K562 (cell line): Measurements from ENCODE around the gene LRFN4. TPM values are rescaled to one million over a fixed set of nuclear protein-coding genes. Genes with fewer than 3 reads are reported as not detected.

Experiments
- ATAC-seq: fragments of 200-7000 bp; cut with Tn5 transposase; 3 replicates; pipeline ENCODE4 v1.9.1; 2020; ENCODE audit warnings: moderate library complexity
- BruUV-seq: library from RNA; stranded (reverse); fragments of 400-500 nt; replicated peaks from 2 replicates; lab custom pipeline; 2021; lab: Mats Ljungman, UMichigan
- CTCF ChIA-PET: fragments of 300-600 bp; formaldehyde crosslinking; extraction: SDS; loops from one replicate; lab custom pipeline; 2021; ENCODE audit warnings: low intra/inter-chr PET ratio; lab: Yijun Ruan, JAX
- POLR2A ChIA-PET: fragments of 300-600, 350-650 bp; sonication (Branson Sonifier 250); formaldehyde crosslinking; extraction: SDS; loops from one replicate; lab custom pipeline; 2021; ENCODE audit warnings: antibody characterized with exemption, inconsistent platforms; lab: Yijun Ruan, JAX
- DNase-seq, 4 experiments: peaks; one replicate each; pipeline versions ENCODE4 v3.0.0 to v3.0.0-alpha.2; 2011 to 2018; ENCODE audit warnings: low spot score in 3 of 4, mixed read lengths in 3 of 4; ENCODE audit errors: extremely low read depth in 1 of 4
- FAIRE-seq: peaks from 2 replicates; lab custom pipeline; 2011; peaks lifted over from hg19 to GRCh38; lab: Jason Lieb, UNC
- H2AFZ ChIP-seq: 2 replicates; pipeline ENCODE4 v1.6.0; 2011; ENCODE audit warnings: low read depth, low read length, control low read depth, inconsistent platforms
- H3K27ac ChIP-seq: fragments of 200-600 bp; 3 replicates; pipeline ENCODE4 v1.8.0; 2011; ENCODE audit warnings: low read depth, mild to moderate bottlenecking, control low read depth, inconsistent platforms, low read length, moderate library complexity, mixed read lengths; ENCODE audit errors: extremely low read depth
- H3K27me3 ChIP-seq, 2 experiments: fragments of 300-600 bp in 1 of 2; 2 replicates in 1 of 2; 3 replicates in 1 of 2; pipeline versions ENCODE4 v1.6.0 to v1.8.0; 2011; ENCODE audit warnings: inconsistent platforms in 2 of 2, low read length in 2 of 2, mild to moderate bottlenecking in 1 of 2, mixed read lengths in 1 of 2, moderate library complexity in 1 of 2; ENCODE audit not compliant: control insufficient read depth in 2 of 2, insufficient read depth in 2 of 2
- H3K36me3 ChIP-seq: fragments of 300-600 bp; 3 replicates; pipeline ENCODE4 v1.8.0; 2011; ENCODE audit warnings: mild to moderate bottlenecking, low read length, inconsistent platforms; ENCODE audit not compliant: control insufficient read depth, insufficient read depth
- H3K4me1 ChIP-seq, 2 experiments: fragments of 200-600 bp in 1 of 2; replicated peaks in 1 of 2; 2 replicates in 1 of 2; 3 replicates in 1 of 2; pipeline versions ENCODE4 v1.5.1 to v1.8.0; 2011; ENCODE audit warnings: inconsistent platforms in 2 of 2, low read length in 2 of 2, mild to moderate bottlenecking in 1 of 2, mixed read lengths in 1 of 2, moderate library complexity in 1 of 2; ENCODE audit not compliant: control insufficient read depth in 2 of 2, insufficient read depth in 2 of 2
- H3K4me2 ChIP-seq: 2 replicates; pipeline ENCODE4 v1.6.1; 2011; ENCODE audit warnings: low read length, control low read depth, inconsistent platforms, mixed read lengths; ENCODE audit not compliant: insufficient read depth
- H3K4me3 ChIP-seq: fragments of 200-600 bp; sonication (generic), shearing (Covaris generic); 2 replicates; pipeline ENCODE4 v1.5.1; 2016; ENCODE audit warnings: control low read depth, inconsistent platforms
- H3K79me2 ChIP-seq: fragments of 200-600 bp; 3 replicates; pipeline ENCODE4 v1.8.0; 2011; ENCODE audit warnings: low read length, inconsistent platforms; ENCODE audit not compliant: control insufficient read depth, insufficient read depth
- H3K9ac ChIP-seq, 2 experiments: 2 replicates each; pipeline versions ENCODE4 v1.6.0 to v1.6.1; 2011; ENCODE audit warnings: low read depth in 2 of 2, low read length in 2 of 2, control low read depth in 1 of 2, inconsistent platforms in 1 of 2, mild to moderate bottlenecking in 1 of 2, mixed read lengths in 1 of 2; ENCODE audit not compliant: insufficient read depth in 1 of 2
- H3K9me1 ChIP-seq: one replicate; pipeline ENCODE4 v1.6.0; 2011; ENCODE audit warnings: inconsistent platforms, mild to moderate bottlenecking, low read length, moderate library complexity; ENCODE audit not compliant: control insufficient read depth, insufficient read depth
- H3K9me3 ChIP-seq: replicated peaks from 2 replicates; pipeline ENCODE4 v1.5.1; 2011; ENCODE audit warnings: low read depth, low read length, inconsistent platforms; ENCODE audit not compliant: control insufficient read depth, insufficient read depth
- H4K20me1 ChIP-seq: replicated peaks from 2 replicates; pipeline ENCODE4 v1.6.1; 2011; ENCODE audit warnings: low read length, inconsistent platforms, mixed read lengths; ENCODE audit not compliant: control insufficient read depth, insufficient read depth
- CAMTA2 ChIP-seq: fragments of 250-450 bp; sonication (Bioruptor Pico); conservative IDR thresholded peaks from 2 replicates; pipeline ENCODE4 v1.5.1; 2022
- FIP1L1 ChIP-seq: fragments of 200-400 bp; formaldehyde crosslinking; IDR thresholded peaks from 2 replicates; pipeline ENCODE4 v1.6.1; 2018; ENCODE audit warnings: mild to moderate bottlenecking, low read depth, low read length; ENCODE audit not compliant: poor library complexity, severe bottlenecking
- FOXA3 ChIP-seq, 2 experiments: fragments of 450-650 bp in 1 of 2; sonication (generic) in 1 of 2; formaldehyde crosslinking; IDR thresholded peaks in 1 of 2; conservative IDR thresholded peaks in 1 of 2; 2 replicates each; pipeline versions ENCODE4 v1.4.0 to v1.8.0; 2020 to 2022; ENCODE audit warnings: mild to moderate bottlenecking in 2 of 2, missing genetic modification reagents in 1 of 2
- ILK ChIP-seq: fragments of 450-650 bp; IDR thresholded peaks from 2 replicates; pipeline ENCODE4 v1.6.1; 2016; ENCODE audit warnings: missing genetic modification characterization, low read depth, mild to moderate bottlenecking, missing compliant biosample characterization, moderate library complexity, borderline replicate concordance
- KDM1A ChIP-seq, 2 experiments: fragments of 450-650 bp; IDR thresholded peaks; 2 replicates each; pipeline ENCODE4 v1.6.1; 2016; ENCODE audit warnings: mild to moderate bottlenecking in 2 of 2
- RBFOX2 ChIP-seq: fragments of 200-400 bp; formaldehyde crosslinking; IDR thresholded peaks from 2 replicates; pipeline ENCODE4 v1.6.1; 2017; ENCODE audit warnings: low read depth, mild to moderate bottlenecking, low read length, moderate library complexity
- ZBTB1 ChIP-seq: sonication (generic); formaldehyde crosslinking; IDR thresholded peaks from 2 replicates; pipeline ENCODE4 v1.8.1; 2023; ENCODE audit warnings: missing genetic modification reagents, low read depth, mild to moderate bottlenecking, borderline replicate concordance
- ZNF174 ChIP-seq: fragments of 250-450 bp; sonication (Bioruptor Pico); IDR thresholded peaks from 2 replicates; pipeline ENCODE4 v1.4.0; 2020; ENCODE audit warnings: mild to moderate bottlenecking
- ZNF592 ChIP-seq: fragments of 450-650 bp; IDR thresholded peaks from 2 replicates; pipeline ENCODE4 v1.6.1; 2017; ENCODE audit warnings: antibody characterized with exemption, mild to moderate bottlenecking
- WGBS: fragments of 100-300 bp; shearing (Covaris generic); methylation state at CpG from one replicate; pipeline ENCODE4 v1.1.6; 2016; ENCODE audit warnings: low coverage, mixed read lengths; ENCODE audit not compliant: insufficient coverage; ENCODE audit errors: missing lambda C conversion rate; 5-methylcytosine and 5-hydroxymethylcytosine counted together
- in situ Hi-C: fragments of 300-500 bp; cut with MboI; formaldehyde crosslinking; loops from 4 replicates; pipeline ENCODE4 v1.15.0; 2018; ENCODE audit warnings: inconsistent platforms, mixed read lengths
- intact Hi-C: fragments of 100-400 bp; cut with micrococcal nuclease; formaldehyde crosslinking; loops from 2 replicates; pipeline ENCODE4 v1.14.2; 2022
- polyA plus RNA-seq, 8 experiments: library from polyadenylated mRNA; depleted of rRNA in 4 of 8; stranded (reverse) in 5 of 8; unstranded in 3 of 8; fragments of >200 nt; fragmentation: Nextera tagmentation in 2 of 8; fragmentation: Illumina TruSeq in 1 of 8; extraction: Ambion mirVana in 2 of 8; extraction: Trizol in 1 of 8; gene quantifications; 2 replicates each; pipeline versions ENCODE4 v1.2.1 to v1.2.3, GENCODE V29; 2011 to 2014; ENCODE audit warnings: inconsistent platforms in 1 of 8, missing spikeins in 1 of 8
- total RNA-seq, 7 experiments: library from RNA; depleted of rRNA in 6 of 7; stranded (reverse); fragments of >200 nt in 6 of 7; fragmentation: Illumina TruSeq in 2 of 7; extraction: Trizol in 2 of 7; gene quantifications; 2 replicates each; pipeline versions ENCODE4 v1.2.1 to v1.2.3, GENCODE V29; 2011 to 2021; ENCODE audit warnings: low replicate concordance in 1 of 7

Gene LRFN4
- total and polyA plus RNA-seq, 9 of the 15 experiments (the other 6 are each of a cell fraction or from before 2014, with no cell fraction given): 0.10 to 60.1 (median 6.7) TPM

DNA sequence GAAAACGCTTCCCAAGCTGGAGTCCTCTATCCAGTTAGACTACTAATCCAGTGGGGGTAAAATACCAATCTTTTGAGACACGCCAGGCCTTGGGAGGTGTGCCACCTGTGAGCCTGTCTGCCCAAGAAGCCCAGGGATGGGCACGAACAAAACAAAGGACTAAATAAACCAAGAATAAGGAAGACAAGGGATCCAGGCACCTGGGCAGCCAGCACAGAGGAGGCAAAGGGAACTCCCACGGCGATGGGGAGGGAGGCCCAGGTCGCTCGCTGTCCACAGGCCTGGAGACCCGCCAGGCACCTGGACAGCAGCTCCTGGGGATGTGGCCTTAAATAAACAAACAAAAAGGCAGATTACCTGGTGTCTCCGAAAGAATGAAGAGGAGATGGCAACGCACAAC lies 31.4 kb downstream of the LRFN4 start:
- CTCF ChIA-PET: no interaction called here

DNA sequence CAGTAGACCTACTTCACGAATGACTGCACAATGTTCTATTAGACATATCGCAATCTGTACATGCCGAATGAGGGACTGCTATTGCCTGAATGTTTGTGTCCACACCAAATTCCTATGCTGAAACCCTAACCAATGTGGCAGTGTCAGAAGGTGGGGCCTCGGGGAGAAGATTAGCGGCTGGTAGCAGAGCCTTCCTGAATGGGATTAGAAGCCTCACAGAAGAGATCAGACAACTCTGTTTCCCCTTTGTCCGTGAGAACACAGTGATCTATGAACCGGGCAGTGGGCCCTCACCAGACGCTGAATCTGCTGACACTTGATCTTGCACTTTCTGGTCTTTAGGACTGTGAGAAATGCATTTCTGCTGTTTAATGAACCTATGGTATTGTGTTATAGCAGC lies 33.1 kb downstream of the LRFN4 start:
- ATAC-seq: no peak
- Histone ChIP-seq H3K9ac (peak overlapping the region in 1 of 2 experiments; percentile 3; a peak in 1 of 4 replicates), H3K9me1 (no peaks in the 10 kb centered on the region), H2AFZ (peak overlapping the region; percentile 47), H3K4me3 (no peak overlapping the region), H3K79me2 (peaks cover 4% of the 10 kb centered on the region; the same call in 2 of the 3 replicates), H3K4me1 (peaks cover 33 to 51% of the 10 kb centered on the region in 2 experiments; a peak in 4 of 5 replicates), H4K20me1 (no peaks in the 10 kb centered on the region), H3K27ac (peak overlapping the region; percentile 53; the same call in 1 of the 3 replicates), H3K27me3 (no peaks in the 10 kb centered on the region), H3K9me3 (no peaks in the 10 kb centered on the region), H3K36me3 (0 out of 3 replicates have a peak, but pooled peaks cover 4% of the 10 kb centered on the region), H3K4me2 (peak overlapping the region; percentile 36)
- TF ChIP-seq FOXA3 (CRISPR knock-in tag; conservative IDR thresholded peaks at IDR 0.05 in 1 of 2, IDR thresholded peaks at IDR 0.05 in 1 of 2) (no peak), ZNF592 (0 out of 2 replicates have a peak, but pooled peaks have one; percentile 20)
- DNase-seq: no peak
- FAIRE-seq: peak; percentile 19
- ChIA-PET CTCF (no interaction called here), POLR2A (no interaction called here)
- WGBS: 50% methylated on average over 8 of the region's 8 CpGs
- intact Hi-C loops (loop anchor here (5.0 kb wide), 2 partner anchors 67 to 87 kb away; partner anchors contain the start of genes C11orf86 and PC), in situ Hi-C loops (no loop called here)
- no TSS peak for BruUV-seq

More for the DNA sequence above, 31.4 kb downstream of the LRFN4 start:
- no peak for FAIRE-seq
- in situ Hi-C loops: no loop called here
- Histone ChIP-seq H3K9me1 (no peaks in the 10 kb centered on the region), H3K9ac (no peak overlapping the region), H3K79me2 (peaks cover 4% of the 10 kb centered on the region; the same call in 2 of the 3 replicates), H3K36me3 (0 out of 3 replicates have a peak, but pooled peaks cover 4% of the 10 kb centered on the region), H3K27me3 (no peaks in the 10 kb centered on the region), H3K9me3 (no peaks in the 10 kb centered on the region), H3K4me1 (peaks cover 32 to 42% of the 10 kb centered on the region in 2 experiments; a peak in 4 of 5 replicates), H2AFZ (no peak overlapping the region), H3K27ac (no peak overlapping the region; the same call in 2 of the 3 replicates), H3K4me3 (no peak overlapping the region), H4K20me1 (no peaks in the 10 kb centered on the region), H3K4me2 (no peak overlapping the region)
- 70% methylated on average over 10 of the region's 10 CpGs for WGBS
- TF ChIP-seq CAMTA2 (CRISPR knock-in tag): no peak
- no peak for TF ChIP-seq ZBTB1 (CRISPR knock-in tag)
- TF ChIP-seq KDM1A (IDR thresholded peaks at IDR 0.05): no peak
- TF ChIP-seq ZNF174 (CRISPR knock-in tag): no peak
- no peak for TF ChIP-seq RBFOX2
- TF ChIP-seq FIP1L1: no peak
- TF ChIP-seq ILK (tag): no peak
- BruUV-seq: no TSS peak
- ATAC-seq: no peak
- intact Hi-C loops: no loop called here
- DNase-seq: no peak
- POLR2A ChIA-PET: interaction anchor here (1.0 kb wide), 2 partner anchors 12 to 47 kb away, joined by 3 to 5 read pairs; no protein-coding TSS in a partner anchor
